NCI-H2227 (cell line): ENCODE measurements around the gene ZNF777.
"Not testable (repeated sequence)": the region's sequence is repeated elsewhere in the genome, so short reads cannot be mapped to it uniquely, and the experiment has no call there.

Experiments
- DNase-seq: peaks from one replicate; lab custom pipeline; 2025; ENCODE audit not compliant: unreplicated experiment; lab: John Stamatoyannopoulos, UW

Gene ZNF777

DNA sequence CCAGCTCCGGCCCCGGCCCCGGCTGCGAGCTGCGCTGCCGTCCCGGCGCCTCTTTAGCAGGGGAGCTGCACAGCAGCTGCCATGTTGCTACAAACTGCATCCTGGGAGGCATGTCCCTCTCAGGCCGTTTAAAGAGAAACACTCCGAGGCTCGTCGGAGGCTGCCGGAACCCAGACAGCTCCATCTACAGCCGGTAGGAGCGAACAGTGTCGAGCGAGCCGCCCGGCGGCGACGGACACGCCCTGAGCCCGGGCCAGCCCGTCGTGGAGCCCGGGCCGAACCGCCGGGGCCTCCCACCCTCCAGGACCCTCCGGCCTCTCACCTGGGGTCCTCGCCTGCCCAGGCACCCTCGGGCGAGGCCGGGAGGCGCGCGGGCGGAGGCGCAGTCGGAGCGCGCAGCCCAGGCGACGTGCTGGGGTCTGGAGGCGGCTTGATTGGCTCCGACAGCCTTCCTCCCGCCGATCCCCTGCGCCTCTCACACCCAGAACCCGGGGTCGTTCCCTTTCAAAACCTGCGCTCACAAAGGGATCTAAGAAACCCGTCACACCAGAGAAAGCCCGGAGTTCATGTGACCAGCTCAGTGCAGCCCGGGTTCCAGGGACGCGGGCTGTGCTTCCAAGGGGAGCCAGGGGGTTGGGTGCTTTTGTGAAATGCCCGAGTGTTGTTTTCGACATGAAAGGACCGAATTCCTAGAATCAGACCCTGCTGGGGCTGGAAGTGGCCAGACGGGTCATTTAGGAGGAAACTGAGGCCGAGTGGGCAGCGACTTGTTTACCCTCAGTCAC is at the start of gene ZNF777:
ZNF777 (minus strand) TSS at position 570 of the 785 bp plus-strand sequence. CDS start 5,040 bp downstream, outside the sequence.
- peak; percentile 92 for DNase-seq

DNA sequence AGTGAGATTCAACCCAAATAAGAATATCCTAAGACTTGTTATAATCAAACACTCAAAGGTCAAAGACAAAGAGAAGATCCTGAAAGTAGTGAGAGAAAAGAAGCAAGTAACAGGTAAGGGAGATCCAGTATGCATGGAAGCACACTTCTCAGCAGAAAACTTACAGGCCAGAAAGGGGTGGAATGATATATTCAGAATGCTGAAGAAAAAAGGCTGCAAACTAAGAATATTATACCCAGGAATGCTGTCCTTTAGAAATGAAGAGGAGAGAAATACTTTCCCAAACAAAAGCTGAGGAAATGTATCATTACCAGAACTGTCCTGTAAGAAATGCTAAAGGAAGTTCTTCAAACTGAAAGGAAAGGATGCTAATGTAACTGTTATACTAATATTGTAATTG is 49.4 kb upstream of the ZNF777 start:
- no peak for DNase-seq

DNA sequence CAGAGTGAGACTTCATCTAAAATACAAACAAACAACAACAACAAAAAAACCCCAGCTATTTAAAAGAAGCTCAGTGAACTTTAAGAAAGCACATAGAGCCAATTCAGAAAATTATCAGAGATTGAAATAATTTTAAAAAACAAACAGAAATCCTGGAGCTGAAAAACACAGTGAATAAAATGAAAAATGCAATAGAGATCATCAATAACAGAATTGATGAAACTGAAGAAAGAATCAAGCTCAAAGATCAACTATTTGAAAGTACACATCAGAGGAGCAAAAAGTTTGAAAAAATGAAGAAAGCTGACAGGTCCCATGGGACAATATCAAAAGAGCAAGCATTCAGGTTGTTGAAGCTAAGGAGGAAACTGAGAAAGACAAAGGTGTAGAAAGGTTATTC is 48.9 kb upstream of the ZNF777 start:
- DNase-seq = no peak

DNA sequence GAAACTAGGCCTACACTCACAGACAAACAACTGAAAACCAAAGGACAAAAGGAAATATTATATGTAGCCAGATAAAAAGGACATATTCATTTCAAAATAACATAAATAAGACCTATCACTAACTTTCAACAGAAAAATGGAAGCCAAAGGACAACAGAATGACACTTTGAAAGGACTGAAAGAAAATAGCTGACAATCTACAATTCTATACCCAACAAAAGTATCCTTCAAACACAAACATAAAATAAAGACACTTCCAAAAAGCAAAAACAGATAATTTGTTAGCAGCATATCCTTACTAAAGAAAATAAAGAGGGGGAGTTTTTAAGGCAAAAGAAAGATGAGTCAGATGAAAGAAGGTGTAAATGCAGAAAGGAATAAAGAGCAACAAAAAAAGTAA is 44.7 kb upstream of the ZNF777 start:
- no peak for DNase-seq

DNA sequence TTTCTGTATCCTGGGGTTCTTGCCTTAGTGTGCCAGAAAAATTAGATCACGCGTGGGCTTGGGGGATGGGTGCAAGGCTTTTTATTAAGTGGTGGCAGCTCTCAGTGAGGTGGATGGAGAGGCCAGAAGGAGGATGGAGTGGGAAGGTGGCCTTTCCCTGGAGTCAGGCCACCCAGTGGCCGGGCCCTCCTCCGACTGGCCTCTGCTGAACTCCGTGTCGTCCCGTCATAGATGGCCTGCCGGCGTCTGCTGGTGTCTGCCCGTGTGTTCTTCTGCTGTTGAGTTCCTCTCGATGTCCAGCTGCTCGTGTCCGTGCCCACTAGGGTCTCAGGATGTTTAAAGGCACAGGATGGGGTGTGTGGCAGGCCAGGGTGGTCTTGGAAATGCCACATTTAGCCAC is 40.8 kb upstream of the ZNF777 start:
- DNase-seq = no peak

DNA sequence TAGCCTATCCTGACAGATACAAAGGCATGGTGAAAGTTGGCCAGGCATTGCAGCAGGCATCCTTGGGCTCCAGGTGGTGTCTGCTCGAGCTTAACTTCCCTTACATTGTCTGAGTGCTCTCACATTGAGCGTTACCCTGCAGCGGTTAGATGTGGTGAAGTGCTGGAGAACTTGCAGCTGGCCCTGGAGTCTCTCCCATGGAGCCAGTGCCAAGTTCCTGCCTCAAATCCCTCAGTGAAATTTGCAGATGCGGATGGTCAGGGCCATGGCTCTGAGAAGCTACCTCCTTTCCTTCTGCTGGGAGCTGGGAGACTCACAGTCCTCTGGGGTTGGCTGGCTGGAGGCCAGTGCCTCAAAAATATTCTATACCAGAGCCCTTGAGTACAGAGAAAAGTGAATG is 40.0 kb upstream of the ZNF777 start:
- DNase-seq = no peak

DNA sequence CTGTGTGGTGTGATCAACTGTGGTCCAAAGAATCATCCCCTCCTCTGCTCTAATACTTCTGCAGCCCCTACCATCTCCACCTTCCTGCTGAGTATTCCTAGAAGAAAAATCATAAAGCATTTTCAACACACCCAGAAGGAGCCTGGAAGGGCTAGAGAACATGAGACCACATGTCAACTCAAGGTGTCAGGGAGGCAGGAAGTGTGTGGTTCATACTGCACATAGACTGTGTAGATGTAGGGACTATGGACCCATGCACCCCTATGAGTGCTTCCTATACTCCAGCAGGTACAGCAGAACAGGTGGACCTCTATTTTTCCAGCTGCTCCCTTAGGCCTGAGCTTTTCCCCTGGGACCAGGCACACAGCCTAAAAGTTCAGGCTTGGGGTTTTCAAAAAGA is 39.3 kb upstream of the ZNF777 start:
- no peak for DNase-seq

DNA sequence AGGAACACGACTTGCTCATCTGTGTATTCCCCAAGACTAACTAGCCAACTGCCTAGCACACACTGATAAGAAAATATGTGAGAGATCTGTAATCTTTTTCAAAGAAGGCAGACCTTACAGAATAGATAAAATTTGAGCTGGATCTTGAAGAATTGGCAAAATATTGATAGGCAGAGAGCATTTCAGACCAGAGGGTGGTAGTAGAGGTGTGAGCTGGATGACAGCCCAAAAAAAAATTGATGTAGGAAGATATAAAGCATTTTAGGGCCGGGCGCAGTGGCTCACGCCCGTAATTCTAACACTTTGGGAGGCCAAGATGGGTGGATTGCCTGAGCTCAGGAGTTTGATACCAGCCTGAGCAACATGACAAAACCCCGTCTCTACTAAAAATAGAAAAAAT is 37.9 kb upstream of the ZNF777 start:
- no peak for DNase-seq

DNA sequence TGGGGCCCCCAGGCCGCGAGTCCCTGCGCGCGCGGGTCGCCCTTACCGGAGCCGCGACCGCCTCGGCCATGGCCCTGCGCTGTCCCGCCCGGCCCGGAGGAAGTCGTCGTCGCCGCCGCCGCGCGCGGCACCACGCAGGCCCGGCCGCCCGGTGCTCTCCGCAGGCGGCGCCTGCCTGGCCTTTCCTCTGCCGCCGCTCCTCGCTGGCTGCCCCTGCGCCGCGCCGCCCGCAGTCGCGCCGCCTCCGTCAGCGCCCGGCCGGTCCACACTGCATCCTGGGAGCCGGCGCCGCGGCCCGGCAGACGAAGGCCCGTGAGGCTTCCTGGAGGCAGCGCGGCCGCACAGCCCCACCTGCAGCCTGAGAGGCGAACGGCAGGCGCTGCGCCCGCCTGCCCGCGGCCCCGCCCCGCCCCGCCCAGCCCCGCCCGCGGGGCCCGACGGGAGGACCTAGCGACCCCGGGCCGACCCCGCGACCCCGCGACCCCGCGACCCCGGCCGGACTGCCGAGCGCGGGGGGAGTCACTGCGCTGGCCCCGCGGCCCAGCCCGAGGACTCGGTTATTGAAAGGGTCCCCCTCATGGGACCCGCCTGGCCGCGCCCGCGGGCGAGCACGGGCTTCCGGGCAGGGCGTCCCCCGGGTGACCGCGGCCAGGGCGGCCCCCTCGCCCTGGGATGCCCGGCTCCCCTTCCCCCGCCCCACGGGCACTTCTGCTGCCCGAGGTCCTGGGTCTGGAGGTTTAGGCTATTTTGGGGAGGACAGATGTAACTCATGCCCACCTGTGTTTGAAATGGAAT is 36.8 kb upstream of the ZNF777 start, which contains the start of gene ZNF746:
ZNF746 (minus strand) TSS at position 343 of the 795 bp plus-strand sequence; CDS start at position 70, 273 bp downstream.
- DNase-seq = peak; percentile 87

DNA sequence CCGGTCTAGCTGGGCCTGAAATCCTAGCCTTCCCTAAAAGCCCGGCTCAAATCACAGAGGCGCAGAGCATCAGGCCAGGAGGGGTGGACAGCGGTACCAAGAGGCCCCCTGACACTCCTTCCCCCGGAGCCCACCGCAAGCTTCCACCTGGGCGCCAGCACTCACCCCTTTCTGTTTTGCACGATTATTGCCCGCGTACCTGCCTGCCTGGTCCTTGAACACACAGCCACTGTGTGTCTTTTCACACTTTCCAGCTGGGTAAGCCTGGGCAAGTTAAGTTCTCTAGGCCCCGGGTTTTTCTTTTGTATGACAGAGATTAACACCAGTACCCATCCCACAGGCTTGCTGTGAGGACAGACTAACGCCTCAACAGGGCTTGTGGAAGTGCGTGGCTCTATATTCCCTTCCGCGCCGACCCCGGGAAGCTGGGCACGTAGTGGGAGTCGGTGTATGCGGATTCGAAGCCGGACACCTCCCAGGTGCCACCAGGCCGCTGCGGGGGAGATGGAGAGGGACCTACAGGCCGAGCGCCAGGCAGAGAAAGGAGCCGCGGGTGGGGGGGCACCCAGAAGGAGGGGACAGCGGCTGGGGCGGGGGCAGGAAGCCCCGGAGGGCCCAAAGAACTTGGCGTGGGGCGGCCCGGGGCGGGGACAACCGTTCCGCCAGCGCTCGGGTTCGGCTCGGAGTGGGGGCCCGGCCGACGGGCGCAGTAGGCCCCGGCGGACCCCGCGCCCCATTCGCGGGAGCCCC is 36.0 kb upstream of the ZNF777 start:
- DNase-seq = peak; percentile 23

DNA sequence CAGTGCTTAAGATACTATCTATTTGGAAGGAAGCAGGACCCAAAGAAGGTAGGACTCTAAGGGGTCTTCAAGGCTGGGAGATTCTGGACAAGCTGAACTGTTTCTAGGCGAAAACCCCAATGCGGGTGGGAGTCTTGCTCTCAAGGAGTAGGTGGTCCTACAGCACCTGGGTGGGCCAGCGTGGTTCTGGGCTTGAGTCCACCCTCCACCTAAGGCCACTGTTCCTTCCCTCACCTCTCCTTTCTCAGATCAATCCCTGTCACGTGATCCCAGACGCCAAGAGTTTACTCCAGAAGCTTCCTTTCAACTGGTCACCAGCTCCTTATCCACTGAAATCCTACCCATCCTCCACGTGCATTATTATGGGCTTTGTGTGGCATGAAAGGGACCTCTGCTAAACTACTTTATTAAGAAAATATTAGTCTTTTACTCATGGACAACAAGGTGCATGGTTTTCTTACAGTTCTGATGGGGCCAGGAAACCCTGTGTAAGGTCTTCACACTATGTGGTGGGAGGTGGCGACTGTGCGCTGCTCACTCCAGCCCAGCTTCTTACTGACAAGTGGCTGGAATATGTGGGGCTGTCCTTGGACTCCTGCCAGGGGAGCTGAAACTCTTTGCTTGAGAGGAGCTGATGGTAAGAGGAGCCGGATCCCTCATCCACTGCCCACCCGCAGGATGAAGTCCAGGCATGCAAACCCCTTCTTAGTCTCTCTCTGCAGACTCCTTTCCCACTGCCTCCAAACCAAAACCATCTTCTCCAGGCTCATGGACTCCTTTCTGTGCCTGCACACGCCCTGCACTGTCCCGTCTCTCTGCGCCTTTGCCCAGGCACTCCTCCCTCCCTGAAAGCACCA is 35.2 kb upstream of the ZNF777 start:
- DNase-seq = peak; percentile 77

DNA sequence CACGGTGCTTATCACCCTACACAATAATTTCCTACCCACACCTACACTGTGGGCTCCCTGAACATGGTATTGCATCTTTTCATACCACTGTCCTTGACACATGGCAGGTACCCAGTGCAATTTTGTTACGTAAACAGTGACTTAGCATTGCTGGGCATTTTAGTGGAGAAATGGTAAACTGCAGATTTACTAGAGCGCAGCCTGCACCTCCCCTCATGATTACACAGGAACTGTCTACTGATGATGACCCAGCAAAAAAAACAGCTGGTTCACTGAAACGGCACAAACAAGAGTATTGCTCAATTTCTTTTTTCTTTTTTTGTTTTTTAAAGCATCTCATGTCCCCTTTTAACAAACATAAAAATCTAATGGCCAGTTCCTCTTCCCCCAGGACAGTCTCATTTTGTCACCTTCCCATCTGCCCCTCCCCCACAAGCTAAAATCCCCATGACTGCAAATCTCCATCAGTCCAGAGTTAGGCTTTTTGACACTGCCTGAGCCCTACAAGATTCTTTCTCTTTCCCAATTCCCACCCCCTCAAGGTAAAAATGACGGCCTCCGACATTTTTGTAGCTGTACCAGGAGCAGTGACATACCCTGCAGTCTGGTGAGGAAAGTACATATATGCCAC is 34.0 kb upstream of the ZNF777 start:
- DNase-seq = no peak

DNA sequence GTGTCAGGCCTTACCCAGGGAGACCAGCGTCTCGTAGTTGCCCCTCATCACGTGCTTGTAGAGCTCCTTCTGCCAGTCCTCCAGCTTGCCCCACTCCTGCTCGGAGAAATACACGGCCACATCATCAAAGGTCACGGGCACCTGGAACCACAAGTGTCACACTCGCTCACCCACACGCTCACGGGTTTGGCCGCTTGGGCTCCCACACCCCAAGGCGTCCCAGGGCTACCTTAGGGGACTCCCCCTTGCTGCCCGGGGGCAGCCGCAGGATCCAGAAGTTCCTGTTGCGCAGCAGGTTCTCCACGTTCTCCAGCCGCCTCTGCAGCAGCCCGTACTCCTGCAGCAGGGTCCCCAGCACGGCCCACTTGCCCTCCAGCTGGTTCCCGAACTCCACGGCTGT is 33.1 kb upstream of the ZNF777 start:
- DNase-seq = not testable (repeated sequence)

DNA sequence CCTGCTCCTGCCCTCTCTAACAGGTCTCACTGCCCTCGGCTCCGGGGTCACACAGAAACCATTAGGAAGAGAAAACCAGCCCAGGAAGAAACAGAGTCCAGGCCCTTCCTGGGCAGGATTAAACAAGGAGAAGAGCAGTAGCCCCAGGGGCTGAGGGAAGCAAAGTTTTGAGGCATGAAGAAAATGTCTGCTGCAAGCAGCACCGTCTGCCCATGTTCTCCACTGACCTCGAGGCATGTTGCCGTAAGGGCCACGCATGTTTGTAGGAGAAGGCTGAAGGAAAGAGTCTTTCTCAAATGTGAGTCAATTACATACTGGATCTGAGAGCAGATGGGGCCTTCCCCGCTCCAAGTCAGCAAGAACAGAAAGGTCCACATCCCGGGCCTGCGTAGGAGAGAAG is 32.5 kb upstream of the ZNF777 start:
- DNase-seq = no peak

DNA sequence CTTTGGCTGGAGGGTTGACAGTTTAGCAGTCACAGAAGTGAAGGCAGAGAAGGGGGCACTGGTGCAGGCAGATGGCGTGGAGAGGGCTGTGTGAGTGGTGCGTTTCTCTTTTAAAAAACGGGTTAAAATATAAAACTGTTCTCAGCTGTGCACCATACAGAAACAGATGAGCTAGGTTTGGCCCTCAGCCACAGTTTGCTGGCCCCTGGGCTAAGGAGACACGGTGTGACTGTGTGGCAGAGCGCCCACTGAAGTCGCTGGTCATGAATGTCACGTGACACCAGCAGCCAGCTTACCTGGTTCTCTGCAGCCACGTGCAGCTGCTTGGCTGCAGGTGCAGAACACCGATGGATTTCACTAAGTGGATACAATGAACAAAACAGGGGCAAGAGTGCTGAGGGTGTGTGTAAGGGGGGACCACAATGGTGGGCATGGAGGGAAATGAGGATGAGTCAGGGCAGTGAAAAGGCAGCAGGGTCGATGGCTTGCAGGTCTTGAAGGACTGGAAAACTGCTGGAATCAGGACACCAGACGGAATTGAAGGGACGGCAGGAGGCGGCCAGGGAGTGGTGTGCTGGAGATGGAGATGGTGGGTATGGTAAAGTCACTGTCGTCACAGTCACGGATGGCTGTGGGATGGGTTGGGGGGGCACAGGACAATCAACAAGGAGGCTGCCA is 29.4 kb upstream of the ZNF777 start:
- no peak for DNase-seq

DNA sequence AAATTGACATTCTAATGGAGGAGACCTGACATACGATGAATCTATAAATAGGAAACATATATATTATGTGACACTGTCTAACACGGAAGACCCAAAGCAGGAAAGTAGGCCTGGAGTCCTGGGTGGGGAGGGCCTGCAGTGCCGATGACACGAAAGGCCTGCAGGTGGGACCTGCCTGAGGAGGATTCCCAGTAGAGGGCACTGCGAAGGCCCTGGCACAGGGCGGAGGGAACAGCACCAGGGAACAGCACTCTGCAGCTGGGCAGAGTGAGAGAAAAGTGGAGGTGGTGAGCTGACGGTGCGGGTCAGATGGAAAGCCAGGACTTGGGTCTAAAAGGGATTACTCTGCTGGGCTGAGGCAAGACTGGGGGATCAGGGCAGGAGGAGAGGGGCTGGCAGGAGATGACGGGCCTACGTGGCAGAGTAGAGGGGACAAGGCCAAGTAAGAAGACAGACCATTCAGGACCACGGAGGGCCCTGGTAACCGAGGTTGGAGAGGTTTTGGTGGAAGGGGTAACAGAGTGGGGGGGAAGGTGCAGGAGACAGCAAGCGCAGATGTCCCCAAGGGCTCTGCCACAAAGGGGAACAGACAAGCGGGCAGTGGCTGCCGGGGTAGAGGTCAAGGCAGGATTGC is 28.6 kb upstream of the ZNF777 start:
- DNase-seq = no peak

DNA sequence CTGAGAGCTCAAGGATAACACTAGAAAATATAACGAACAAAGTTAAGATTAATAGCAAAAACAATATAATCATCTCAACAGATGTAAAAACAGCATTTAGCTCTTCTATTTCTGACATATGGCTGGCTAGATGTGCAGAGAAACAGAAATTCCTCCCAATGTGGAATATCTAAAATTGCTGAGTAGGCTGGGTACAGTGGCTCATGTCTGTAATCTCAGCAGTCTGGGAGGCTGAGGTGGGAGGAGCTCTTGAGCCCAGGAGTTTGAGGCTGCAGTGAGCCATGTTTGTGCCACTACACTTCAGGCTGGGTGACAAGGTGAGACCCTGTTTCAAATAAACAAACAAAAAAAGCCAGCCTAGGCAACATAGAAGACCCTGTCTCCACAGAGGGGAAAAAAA is 18.7 kb upstream of the ZNF777 start:
- DNase-seq = no peak

DNA sequence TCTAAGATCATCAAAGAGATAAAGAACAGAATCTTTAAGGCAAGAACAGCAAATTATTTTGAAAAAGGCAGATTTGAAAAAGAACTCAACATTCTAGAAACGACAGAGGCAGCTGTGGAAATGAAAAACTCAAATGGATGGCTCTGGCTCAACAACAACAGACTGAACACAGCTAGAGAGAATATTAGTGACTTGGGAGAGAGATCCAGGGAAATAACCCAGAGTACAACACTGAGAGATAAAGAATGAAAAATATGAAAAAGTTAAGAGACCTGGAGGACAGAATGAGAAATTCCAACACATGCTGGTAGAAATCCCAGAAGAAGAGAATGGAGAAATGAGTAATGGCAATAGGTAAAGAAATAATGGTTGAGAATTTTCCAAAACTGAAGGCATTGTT is 17.9 kb upstream of the ZNF777 start:
- DNase-seq = no peak
